GM12801 (cell line): ENCODE results near the gene MAP2K6.

Source experiments
- CTCF ChIP-seq: IDR thresholded peaks from one replicate; pipeline ENCODE4 v1.5.1; 2011; ENCODE audit warnings: control low read depth; ENCODE audit not compliant: insufficient read length; ENCODE audit errors: extremely low read depth

The MAP2K6 gene

GRCh38 chr17:69402052-69402451, 12.4 kb upstream of the MAP2K6 start:
- TF ChIP-seq CTCF: no peak

- TF ChIP-seq CTCF: no peak
Observed at GRCh38 chr17:69404399-69404798, 10.1 kb upstream of the MAP2K6 start.

- no peak for TF ChIP-seq CTCF
Observed at GRCh38 chr17:69405096-69405495, 9.4 kb upstream of the MAP2K6 start.

GRCh38 chr17:69406941-69407340, 7.6 kb upstream of the MAP2K6 start:
- TF ChIP-seq CTCF: no peak

GRCh38 chr17:69407759-69408158, 6.7 kb upstream of the MAP2K6 start:
- no peak for TF ChIP-seq CTCF

GRCh38 chr17:69410671-69411070, 3.8 kb upstream of the MAP2K6 start:
- no peak for TF ChIP-seq CTCF

GRCh38 chr17:69411766-69412165, 2.7 kb upstream of the MAP2K6 start:
- TF ChIP-seq CTCF: no peak

- no peak for TF ChIP-seq CTCF
Observed at GRCh38 chr17:69412251-69412671, 2.2 kb upstream of the MAP2K6 start.
